HepG2 (cell line): ENCODE data around the gene SPESP1.
"Not testable (repeated sequence)": the region's sequence is repeated elsewhere in the genome, so short reads cannot be mapped to it uniquely, and the experiment has no call there.

Source experiments
- ASH2L ChIP-seq: fragments of 300-600, 200-600 bp; sonication (generic); IDR thresholded peaks from 2 replicates; pipeline ENCODE4 v1.7.0; 2017; ENCODE audit warnings: low read depth, mild to moderate bottlenecking, moderate library complexity, mixed read lengths, low read length; ENCODE audit not compliant: insufficient read length
- ATF2 ChIP-seq: sonication (generic); formaldehyde crosslinking; IDR thresholded peaks from 2 replicates; pipeline ENCODE4 v1.4.0; 2020; ENCODE audit warnings: missing genetic modification reagents
- CTCF ChIP-seq: sonication (generic); formaldehyde crosslinking; IDR thresholded peaks from 2 replicates; pipeline ENCODE4 v1.5.0; 2020; ENCODE audit warnings: mild to moderate bottlenecking, missing genetic modification reagents, moderate library complexity
- FOXK2 ChIP-seq: fragments of 450-650 bp; IDR thresholded peaks from 2 replicates; pipeline ENCODE4 v1.6.1; 2016
- HMG20B ChIP-seq: conservative IDR thresholded peaks from 2 replicates; pipeline ENCODE4 v1.6.1; 2016; ENCODE audit warnings: missing genetic modification reagents, missing compliant biosample characterization
- MAFF ChIP-seq: IDR thresholded peaks from 2 replicates; pipeline ENCODE4 v1.6.1; 2011; ENCODE audit warnings: low read depth, low read length, improper control_type of control experiment
- NCOA1 ChIP-seq: sonication (generic); formaldehyde crosslinking; IDR thresholded peaks from 2 replicates; pipeline ENCODE4 v1.9.0; 2021; ENCODE audit warnings: missing genetic modification reagents
- RFX3 ChIP-seq: IDR thresholded peaks from 2 replicates; pipeline ENCODE4 v1.6.1; 2016; ENCODE audit warnings: missing biosample characterization, missing genetic modification reagents
- TBX2 ChIP-seq: sonication (generic); formaldehyde crosslinking; IDR thresholded peaks from 2 replicates; pipeline ENCODE4 v1.5.0; 2020; ENCODE audit warnings: missing genetic modification reagents, mild to moderate bottlenecking, borderline replicate concordance
- TCF12 ChIP-seq, 2 experiments: fragments of 450-650 bp in 1 of 2; sonication (generic) in 1 of 2; formaldehyde crosslinking in 1 of 2; IDR thresholded peaks; 2 replicates each; pipeline versions ENCODE4 v1.6.1 to v1.8.0; 2017 to 2022; ENCODE audit warnings: antibody characterized with exemption in 1 of 2, mild to moderate bottlenecking in 1 of 2, missing genetic modification reagents in 1 of 2, moderate library complexity in 1 of 2

- TF ChIP-seq RFX3 (CRISPR knock-in tag); ATF2 (CRISPR knock-in tag); MAFF; CTCF (CRISPR knock-in tag); TBX2 (CRISPR knock-in tag); ASH2L; HMG20B (CRISPR knock-in tag); TCF12 (IDR thresholded peaks at IDR 0.05); TCF12 (CRISPR knock-in tag; IDR thresholded peaks at IDR 0.05); FOXK2; NCOA1: not testable (repeated sequence)
Observed at GRCh38 chr15:68975651-68976160, 45.4 kb downstream of the SPESP1 start.
